HG03442 (cell line): Measurements from ENCODE around the gene TUT1.
"Not testable (repeated sequence)": the region's sequence is repeated elsewhere in the genome, so short reads cannot be mapped to it uniquely, and the experiment has no call there.

Experiments used
- ATAC-seq: cut with Tn5 transposase; IDR thresholded peaks from one replicate; pipeline ENCODE4 v1.9.1; 2021; ENCODE audit warnings: mild to moderate bottlenecking, moderate library complexity; ENCODE audit not compliant: unreplicated experiment

The TUT1 gene

DNA sequence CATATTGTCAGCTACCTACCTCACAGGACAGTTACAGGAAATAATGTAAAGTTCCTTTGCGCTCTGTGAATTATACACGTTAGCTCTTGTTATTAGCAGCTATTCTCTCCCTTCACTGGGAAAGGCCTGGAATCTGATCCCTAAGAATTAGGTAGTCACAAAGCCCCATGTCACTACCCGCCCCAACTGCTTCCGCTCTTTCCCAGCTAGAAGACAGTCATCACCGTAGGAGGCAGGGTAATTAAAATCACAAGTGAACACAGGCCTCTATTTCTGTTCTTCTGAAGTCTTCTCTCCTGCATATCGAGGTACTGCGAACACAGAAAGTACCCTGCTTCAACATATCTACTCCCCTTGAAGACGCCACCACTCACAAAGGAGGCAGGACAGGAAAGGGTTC lies 32.1 kb downstream of the TUT1 start:
- no peak for ATAC-seq

DNA sequence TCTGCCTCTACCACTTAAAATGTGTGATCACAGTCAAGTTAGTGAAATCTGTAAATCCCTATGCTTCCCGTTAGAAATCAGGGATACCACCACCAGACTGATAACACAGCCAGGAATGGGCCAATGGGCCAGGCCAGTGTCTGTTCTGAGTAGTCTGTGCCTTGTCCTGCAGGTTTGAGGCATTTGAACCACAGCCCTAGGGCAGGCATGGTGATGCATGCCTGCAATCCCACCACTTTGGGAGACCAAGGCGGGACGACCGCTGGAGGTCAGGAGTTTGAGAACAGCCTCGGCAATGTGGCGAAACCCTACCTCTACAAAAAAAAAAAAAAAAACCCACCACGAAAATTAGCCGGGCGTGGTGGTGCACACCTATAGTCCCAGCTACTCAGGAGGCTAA lies 32.7 kb downstream of the TUT1 start:
- ATAC-seq, result no peak

DNA sequence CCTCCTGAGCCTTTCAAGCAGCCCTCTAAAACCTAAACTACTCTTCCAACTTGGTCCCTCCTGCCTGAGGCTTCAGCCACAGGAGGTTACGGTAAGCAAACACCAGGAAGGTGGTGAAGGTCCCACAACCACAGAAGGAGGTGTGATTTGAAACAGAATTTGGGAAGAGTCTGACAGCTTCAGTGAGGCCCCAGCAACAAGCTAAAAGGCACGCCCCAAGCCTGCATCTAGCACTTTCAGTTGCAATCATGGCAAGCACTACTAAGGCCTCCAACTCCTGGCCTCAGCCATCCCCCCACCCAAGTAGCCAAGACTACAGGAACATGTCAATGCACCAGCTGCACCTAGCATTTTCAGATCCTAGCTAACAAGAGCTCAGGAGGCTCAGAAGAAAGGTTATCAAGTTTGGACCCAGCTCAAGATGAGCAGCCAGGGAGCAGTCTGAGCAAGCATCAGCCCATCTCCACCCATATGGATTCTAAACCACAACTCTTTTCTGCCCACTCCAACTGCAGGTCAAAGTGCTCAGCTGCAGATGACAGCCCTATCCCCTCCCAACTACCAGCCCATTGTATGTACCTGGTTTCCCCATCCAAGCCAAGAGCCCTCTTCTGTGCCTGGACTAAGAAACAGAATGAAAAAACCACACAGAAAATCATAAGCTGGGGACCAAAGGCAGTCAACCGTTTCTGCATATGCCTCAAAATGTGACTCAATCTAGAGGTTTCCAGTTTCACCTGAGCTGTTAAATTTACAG lies 34.3 kb downstream of the TUT1 start:
- ATAC-seq, result peak; percentile 23

DNA sequence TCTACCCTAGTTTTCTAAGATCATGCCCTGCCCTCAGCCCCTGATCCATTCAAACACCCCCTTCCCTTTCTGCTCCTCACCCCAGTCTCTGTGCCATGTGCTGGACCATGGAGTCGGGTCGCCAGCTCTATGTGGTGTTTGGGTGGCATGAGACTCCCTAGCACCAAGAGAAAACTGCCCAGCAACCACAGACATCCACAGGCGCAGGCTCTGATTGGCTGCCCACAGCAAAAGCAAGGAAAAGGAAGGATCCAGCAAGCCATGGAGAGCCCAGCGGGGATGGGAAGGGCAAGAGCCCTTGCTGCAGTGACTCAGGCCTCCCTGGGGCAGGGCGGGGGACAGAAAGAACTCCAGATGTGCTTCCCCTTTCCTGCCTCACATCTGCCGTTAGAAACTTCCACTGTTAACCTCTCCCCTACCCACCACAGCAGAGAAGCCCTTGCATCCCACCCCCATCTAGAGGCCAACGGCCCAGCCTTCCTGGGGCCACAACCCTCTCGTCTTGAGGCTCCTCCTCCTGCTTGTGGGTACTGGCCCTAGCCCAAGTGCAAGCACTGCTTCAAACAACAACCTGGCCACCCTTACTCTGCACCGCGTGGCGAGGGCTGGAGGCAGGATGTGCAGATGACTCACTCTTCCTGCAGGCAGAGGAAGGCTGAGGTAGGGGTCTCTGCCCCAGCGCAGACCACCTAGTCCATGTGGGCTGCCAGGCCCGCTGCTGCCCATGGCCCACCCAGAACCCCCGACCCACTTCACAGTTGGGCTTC lies 35.0 kb downstream of the TUT1 start:
- peak; percentile 28 for ATAC-seq

DNA sequence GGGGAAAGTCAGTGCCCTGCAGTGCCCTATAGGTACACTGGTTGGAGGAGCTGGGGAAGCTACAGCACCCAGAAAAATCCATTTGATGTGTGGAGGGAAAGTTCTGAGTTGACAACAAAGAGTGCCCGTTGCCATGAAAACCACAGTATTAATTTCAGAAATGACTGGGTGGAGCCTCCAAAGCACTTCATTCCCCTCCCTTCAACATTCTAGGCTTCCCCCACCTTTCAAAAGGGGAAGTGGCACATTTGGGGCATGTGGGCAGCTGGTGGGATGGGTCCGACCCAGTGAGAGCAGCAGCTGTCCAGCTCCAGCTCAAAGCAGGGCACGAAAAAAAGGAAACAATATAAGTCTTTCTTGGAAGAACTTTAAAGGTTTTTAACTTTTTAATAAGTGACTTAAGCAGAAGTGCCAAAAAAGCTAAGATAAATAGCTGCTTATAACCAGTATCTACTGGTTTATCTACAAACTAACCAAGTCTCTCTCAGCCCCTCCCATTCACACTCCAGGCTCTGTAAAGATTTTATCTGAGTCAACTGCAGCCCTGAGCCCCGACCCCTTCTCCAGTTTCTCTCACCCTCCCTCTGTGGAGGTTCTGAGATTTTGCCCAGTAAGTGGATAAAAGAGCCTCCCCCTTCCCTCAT lies 35.7 kb downstream of the TUT1 start:
- peak; percentile 32 for ATAC-seq

DNA sequence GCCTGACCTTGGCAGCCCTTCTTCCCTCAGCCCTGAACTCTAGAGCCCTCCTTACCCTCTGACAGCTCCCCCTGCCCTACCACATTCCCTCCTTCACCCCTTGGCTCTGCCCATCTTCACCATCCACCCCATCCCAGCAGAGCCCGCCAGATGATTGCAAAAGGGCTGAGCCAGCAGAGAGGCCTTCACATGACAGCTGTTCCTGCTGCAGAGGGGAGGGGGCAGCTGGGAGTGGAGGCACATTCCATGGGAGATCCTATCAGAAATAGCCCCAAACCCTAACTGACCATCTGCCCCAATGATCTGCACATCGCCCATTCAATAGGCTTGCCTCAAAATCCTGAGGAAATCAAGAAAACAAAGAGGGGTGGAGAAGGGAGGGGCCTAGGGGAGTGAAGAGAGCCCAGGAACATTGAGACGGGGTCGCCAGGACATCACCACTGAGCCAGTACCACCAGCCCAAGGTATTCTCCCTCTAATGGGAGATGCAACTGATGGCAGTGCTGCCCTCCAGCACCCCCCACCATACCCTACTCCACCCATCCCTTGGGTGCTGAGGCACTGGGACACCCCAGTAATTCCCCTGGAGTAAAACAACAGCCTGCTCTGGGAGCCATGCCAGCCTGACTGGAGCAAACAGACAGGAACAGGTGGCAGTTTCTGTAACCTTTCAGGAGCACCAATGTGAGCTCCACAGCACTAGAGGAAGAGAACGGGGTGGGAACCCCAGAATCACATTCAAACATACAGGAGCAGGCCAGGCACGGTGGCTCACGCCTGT lies 36.7 kb downstream of the TUT1 start:
- ATAC-seq, result no peak

DNA sequence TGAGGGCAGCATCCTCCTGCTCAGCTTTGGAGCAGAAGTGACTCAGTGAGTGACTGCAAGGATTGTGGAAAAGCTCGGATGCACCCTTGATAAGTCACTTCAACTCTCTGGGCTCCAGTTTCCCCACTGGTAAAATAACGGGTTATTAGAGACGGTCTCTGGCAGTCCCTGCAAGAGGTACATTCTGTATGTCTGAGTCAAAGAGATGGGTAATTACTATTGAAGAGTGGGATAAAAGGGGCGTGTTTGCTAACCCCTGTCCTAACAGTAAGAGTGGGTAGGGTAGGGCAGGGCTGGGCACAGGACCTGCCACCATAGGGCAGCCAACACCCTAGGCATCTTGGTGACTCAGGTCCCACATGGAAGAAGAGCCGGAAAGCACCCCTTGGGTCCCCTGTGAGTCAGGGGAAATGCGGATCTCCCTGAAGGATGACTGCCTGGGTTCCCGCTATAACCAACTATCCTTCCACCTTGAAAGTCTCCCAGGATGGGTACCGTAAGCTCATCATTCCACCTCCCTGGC lies 37.4 kb downstream of the TUT1 start:
- ATAC-seq, result no peak

DNA sequence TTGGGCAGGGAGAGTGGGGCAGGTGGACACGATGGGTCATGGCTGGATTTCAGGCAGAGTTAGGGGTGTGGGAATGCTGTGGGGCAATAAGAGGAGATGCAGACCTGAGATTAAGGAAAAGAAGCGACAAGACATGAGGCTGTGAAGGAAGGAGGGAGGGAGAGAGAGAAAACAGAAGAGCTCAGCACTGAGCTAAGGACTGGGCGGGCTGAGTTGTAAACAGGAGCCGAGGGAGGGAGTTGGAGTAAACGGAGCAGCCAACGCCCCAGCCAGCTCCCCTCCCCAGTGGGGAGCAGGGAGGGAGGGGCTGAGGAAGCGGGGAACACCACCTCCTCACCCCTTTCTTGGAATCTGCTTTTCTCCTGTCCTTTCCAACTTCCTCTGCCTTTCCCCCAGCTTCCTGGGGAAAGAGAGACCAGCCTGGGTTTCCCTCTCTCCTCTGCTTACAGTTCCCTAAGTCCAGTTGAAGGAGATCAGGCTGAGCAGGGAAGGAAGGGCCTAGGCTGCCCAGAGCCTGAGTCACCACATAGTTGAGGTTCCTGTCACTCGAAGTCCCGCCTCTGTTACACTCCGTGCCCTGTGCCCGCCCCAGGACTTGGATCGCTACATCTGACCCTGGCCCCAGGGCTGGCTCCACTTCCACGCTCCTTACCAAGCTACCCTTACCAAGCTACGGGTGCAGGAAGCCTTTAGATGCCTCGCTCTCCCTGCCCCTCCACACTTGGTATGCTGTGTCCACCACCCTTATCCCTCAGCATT lies 38.1 kb downstream of the TUT1 start:
- no peak for ATAC-seq

DNA sequence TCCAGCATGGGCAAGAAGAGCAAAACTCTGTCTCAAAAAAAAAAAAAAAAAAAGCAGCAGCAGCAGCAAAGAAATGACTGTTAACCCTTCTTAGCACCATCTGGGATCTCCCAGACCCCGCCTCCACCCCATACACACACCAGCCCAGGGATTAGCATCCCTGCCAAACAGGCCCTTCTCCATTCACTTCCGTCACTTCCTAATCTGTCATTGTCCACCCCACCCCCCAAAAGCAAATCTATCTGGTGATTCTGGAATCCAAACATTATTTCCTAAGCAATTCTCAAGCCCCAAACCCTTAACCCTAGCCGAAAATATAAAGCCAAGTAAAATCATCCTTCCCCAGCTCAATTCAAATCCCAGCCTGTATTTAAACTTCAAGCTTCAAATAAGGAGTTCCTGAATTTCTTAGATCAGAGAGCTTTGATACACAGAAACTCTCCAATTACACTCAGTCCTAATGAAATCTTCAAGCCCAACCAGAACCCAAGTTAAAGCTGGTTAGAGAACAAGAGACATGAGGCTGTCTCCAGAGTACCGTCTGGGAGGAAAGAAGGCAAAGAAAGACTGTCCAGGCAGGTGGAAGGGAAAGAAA lies 38.7 kb downstream of the TUT1 start:
- ATAC-seq, result no peak

DNA sequence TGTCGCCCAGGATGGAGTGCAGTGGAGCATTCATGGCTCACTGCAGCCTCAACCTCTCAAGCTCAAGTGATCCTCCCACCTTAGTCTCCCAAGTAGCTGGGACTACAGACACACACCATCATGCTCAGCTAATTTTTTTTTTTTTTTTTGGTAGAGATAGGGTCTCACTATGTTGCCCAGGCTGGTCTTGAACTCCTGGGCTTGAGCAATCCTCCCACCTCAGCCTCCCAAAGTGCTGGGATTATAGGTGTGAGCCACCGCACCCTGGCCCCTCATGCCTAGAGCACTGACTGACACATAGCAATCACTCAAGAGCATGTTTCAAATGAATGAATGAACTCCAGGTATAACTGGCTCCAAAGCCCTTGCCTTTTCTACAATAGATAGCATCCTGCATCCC lies 40.8 kb downstream of the TUT1 start:
- ATAC-seq, result not testable (repeated sequence)

DNA sequence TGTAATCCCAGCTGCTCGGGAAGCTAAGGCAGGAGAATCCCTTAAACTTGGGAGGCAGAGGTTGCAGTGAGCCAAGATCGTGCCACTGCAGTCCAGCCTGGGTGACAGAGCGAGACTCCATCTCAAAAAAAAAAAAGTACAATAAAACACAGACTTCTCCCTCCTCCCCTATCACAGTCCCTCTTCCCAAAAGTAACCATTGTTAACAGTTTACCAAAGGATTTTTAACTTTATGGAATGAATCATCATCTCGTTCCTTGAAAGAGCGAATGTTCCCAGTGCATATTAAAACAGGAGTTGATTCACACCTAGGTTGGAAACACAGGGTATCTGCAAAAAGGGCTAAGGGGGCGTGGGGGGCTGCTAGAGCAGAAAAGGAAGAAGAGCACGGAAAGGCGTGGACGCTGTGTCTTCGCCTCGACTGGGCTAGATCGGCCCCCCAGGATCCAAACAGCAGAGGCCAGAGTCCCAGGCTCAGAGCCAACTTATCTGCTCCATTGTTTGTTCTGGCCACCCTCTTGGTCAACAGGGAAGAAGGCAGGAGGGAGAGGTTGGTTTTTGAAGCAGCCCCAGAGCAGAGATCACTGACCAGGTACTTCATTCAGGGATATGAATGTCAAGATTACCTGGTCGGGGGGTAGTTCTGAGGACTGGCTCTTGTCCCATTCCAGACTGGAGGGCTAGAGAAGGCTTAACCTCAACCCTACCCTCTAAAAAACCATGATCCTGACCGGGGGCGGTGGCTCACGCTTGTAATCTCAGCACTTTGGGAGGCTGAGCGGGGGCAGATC lies 42.6 kb downstream of the TUT1 start:
- no peak for ATAC-seq

DNA sequence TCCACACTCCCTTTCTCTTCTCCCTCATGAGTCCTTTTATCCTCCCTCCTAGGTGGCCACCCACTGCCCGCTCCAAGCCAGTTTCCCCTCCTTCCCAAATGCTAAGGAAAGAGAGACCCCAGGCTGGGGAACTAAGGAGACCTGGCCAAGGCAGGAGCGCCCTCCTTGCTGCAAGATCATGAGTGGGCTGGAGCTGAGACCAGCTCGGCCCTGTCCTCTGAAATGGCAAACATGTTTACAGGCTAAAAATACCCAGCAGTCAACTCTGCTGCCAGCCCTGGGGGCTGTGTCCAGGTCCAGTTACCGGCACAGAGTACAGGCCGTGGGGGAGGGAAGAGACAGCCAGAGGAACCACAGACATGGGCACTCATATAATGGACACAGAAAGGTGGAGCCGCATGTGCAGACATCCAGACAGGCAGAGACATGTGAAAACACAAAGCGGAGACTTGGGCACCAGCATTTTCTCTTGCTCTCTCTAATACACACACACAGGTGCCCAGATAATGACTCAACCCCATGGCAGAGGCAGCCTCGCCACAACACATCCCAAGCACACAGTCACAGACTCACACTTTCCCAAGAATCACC lies 43.5 kb downstream of the TUT1 start:
- no peak for ATAC-seq

DNA sequence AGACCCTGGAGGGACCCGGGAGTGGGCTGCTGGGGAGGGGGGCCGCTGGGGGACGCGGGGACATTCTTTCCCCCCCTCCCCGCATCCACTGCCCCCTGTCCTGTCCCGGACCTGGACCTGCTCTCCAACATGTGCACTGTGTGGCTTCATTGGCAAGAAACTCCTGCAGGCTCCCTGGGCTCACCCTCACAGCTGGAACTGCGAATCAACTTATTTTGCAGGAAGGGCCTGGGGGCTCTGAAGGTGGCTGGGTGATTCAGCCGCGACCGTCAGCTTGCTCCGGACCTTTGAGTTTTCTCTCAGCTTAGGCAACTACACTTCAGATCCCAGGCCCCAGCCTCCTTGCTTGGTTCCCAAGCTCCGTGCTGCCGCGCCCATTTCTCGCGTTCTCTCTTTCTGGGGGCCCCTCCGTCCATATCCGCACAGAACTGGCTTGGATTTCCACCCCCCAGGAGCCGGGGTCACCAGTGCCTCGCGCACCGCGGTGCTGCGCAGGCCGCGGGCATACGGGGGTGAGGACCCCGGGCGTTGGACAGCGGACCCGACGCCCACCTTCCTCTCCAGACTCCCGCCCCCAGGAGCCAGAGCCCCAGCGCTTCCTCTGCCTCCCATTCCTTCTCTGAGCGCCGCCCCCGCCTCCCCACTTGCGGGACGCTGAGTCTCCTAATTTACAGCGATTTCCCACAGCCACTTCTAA lies 44.2 kb downstream of the TUT1 start:
- no peak for ATAC-seq

DNA sequence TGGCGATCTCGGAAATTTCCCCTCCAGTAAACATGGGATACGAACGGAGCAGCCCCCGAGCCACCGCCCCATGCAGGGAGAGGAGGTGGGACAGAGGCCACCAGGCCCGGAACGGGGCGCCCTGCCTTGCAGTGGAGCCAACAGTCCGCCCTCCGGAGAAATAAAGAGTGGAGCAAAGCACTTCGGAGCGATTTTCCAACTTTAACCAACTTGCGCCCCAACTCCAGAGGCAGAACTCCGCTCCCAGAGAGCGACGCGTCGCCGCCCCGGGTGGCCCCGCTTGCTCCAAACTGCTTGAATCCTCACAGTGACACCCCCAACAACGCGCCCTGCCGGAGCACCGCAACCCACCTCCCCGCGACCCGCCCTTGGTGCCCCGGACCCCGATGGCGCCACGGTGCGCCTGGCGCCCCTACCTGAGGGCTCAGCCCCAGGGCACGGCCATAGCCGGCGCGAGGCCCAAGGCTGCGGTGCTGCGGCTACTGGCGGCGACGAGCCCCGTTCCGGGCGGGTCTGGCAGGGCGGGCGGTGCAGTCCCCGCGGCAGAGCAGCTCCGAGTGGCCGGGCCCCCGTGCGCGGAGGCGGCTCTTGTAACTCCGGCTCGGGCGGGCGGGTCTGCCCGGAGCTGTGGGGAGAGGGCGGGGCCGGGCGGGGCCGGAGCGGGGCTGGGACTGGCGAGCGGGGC lies 44.9 kb downstream of the TUT1 start, which contains the start of gene AHNAK:
TSS of gene AHNAK (minus strand) at position 563 of the 685 bp plus-strand sequence. CDS start 10,708 bp downstream, outside the sequence.
- ATAC-seq, result peak; percentile 27

DNA sequence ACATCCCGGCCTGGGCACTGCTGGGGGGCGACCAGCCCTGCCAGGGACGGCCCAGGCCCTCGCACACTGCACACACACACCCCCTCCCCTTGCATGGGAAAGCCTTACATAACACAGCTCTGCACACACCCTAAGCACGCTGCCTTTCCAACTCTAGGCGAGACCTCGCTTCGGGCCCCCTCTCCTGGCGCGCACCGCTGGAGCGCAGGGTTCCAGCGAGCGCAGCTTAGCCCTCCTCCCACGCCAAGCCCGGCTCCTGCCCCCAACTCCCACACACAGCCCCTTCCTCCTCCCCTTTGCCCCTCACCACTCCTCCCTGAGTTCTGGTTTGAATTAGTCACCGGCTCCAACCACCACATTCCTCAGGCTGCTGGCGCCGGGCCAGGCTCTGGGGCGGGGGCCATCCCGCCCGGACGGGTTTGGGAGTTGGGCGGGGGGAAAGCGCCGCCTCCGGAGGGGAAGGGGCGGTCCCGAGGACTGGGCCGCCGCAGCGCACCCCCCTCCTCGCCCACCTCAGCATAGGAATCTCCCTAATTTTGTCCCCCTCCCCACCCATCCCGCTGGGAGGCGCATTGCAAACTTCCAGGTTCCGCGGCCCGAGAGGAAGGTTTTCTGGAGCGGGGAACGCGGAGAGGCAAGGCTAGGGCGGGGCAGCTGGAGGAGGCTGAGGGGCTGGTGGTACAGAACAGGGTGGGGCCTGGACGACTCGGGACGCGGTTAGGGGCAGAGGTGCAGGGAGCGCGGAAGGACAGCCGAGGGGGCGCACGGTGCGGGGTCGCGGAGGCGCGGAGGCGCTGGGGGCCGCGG lies 45.7 kb downstream of the TUT1 start:
- no peak for ATAC-seq
